ENCODE results near the gene IFNK. TPM values are rescaled to one million over a fixed set of nuclear protein-coding genes. Genes with fewer than 3 reads are reported as not detected.
A peak's percentile ranks its signal among the peaks of the same experiment; 100 is the strongest.

IFNK gene
- total RNA-seq, 1 experiment from 2014 or later = not detected

DNA sequence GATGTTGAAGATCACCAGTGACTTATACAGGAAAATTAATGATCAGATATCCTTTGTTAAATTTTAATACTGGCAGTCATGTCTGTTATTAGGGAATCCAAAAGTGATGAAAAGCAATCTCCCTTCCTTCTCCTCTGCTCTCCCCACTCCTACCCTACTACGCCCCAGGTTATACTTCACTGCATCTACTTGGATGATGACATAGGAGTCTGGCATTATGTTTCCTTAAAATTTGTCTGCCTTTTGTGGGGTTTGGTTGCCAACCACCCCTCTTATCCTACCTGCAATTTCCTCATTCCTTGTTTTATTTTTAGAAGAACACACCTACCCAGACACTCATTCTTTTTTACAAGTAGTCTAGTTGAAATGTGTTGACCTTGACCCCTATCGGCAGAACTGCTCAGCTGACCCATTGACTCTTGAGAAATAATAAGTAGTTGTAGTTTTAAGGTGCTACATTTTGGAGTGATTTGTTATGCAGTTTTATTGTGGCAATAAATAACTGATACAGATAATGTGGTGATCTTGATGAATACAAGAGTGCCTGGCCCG, 10.6 kb downstream of the IFNK start:
- intact Hi-C loops (cut with micrococcal nuclease; ENCODE audit: unreplicated experiment) = no loop called here
- no peak overlapping the region for H3K27ac Mint-ChIP-seq (ENCODE audit: unreplicated experiment)

DNA sequence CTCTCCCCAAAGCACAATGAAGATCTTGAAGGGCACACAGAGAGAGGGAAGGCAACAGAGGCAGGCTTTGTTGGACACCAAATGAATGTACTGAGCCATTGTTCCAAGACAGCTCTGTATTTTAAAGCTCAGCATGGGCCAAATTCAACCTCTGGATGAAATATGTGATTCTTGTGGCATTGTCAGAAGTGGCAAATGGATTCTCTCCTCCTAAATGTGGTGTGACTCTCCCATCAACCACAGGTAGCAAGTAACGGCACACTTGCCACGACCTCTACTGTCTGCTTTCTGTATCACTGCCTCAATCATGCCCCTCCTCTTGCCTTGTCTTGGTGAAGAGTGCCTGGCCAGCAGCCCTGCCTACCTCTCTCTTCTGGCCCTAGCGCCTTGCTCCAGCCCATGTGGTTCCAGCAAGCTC, 11.6 kb downstream of the IFNK start:
- intact Hi-C loops (cut with micrococcal nuclease; ENCODE audit: unreplicated experiment) = no loop called here
- Mint-ChIP-seq H3K4me3 (ENCODE audit: low read depth, unreplicated experiment) (no peak overlapping the region), H3K4me1 (ENCODE audit: low read depth, unreplicated experiment) (peaks cover 40% of the 10 kb centered on the region), H3K27ac (ENCODE audit: unreplicated experiment) (no peak overlapping the region), H3K36me3 (ENCODE audit: insufficient read depth, unreplicated experiment) (no peaks in the 10 kb centered on the region), H3K9me3 (ENCODE audit: low read depth, unreplicated experiment) (no peaks in the 10 kb centered on the region), H3K27me3 (ENCODE audit: unreplicated experiment) (no peaks in the 10 kb centered on the region)
- CTCF ChIA-PET = no interaction called here
- TF ChIP-seq, protein P1, sequence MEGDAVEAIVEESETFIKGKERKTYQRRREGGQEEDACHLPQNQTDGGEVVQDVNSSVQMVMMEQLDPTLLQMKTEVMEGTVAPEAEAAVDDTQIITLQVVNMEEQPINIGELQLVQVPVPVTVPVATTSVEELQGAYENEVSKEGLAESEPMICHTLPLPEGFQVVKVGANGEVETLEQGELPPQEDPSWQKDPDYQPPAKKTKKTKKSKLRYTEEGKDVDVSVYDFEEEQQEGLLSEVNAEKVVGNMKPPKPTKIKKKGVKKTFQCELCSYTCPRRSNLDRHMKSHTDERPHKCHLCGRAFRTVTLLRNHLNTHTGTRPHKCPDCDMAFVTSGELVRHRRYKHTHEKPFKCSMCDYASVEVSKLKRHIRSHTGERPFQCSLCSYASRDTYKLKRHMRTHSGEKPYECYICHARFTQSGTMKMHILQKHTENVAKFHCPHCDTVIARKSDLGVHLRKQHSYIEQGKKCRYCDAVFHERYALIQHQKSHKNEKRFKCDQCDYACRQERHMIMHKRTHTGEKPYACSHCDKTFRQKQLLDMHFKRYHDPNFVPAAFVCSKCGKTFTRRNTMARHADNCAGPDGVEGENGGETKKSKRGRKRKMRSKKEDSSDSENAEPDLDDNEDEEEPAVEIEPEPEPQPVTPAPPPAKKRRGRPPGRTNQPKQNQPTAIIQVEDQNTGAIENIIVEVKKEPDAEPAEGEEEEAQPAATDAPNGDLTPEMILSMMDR (IDR thresholded peaks at IDR 0.05; ENCODE audit: unreplicated experiment) = no peak
- peak; percentile 16 for DNase-seq
- BruUV-seq (replicated peaks) = no TSS peak

More for the DNA sequence above, 10.6 kb downstream of the IFNK start:
- CTCF ChIA-PET = no interaction called here
- DNase-seq = no peak
- Mint-ChIP-seq H3K4me1 (ENCODE audit: low read depth, unreplicated experiment) (peaks cover 34% of the 10 kb centered on the region), H3K27me3 (ENCODE audit: unreplicated experiment) (no peaks in the 10 kb centered on the region), H3K9me3 (ENCODE audit: low read depth, unreplicated experiment) (no peaks in the 10 kb centered on the region), H3K4me3 (ENCODE audit: low read depth, unreplicated experiment) (no peak overlapping the region), H3K36me3 (ENCODE audit: insufficient read depth, unreplicated experiment) (no peaks in the 10 kb centered on the region)
- TF ChIP-seq, protein P1 (IDR thresholded peaks at IDR 0.05; ENCODE audit: unreplicated experiment) = no peak
- no TSS peak for BruUV-seq (replicated peaks)

DNA sequence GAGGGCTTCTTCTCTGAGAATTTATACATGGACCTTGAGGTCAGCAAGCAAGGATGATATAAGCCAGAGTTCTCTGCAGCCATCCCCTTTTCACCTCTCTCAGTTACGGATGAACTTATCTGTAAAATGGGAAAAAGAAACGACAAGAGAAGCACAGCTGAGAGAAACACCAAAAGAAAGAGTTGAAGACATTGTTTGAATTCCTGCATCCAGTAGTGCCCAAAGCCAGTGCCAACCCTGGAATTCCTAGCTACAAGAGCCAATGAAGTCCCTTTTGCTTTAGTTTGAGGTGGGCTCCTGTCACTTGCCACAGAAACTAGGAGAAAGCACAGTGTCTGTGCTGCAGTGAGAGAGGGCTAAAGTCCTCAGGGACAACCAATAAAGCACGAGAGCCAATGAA, 12.1 kb downstream of the IFNK start:
- Mint-ChIP-seq H3K27me3 (ENCODE audit: unreplicated experiment) (no peaks in the 10 kb centered on the region), H3K36me3 (ENCODE audit: insufficient read depth, unreplicated experiment) (no peaks in the 10 kb centered on the region), H3K4me1 (ENCODE audit: low read depth, unreplicated experiment) (peaks cover 40% of the 10 kb centered on the region), H3K4me3 (ENCODE audit: low read depth, unreplicated experiment) (no peak overlapping the region), H3K27ac (ENCODE audit: unreplicated experiment) (no peak overlapping the region), H3K9me3 (ENCODE audit: low read depth, unreplicated experiment) (no peaks in the 10 kb centered on the region)
- CTCF ChIA-PET = no interaction called here
- TF ChIP-seq, protein P1 (IDR thresholded peaks at IDR 0.05; ENCODE audit: unreplicated experiment) = no peak
- intact Hi-C loops (cut with micrococcal nuclease; ENCODE audit: unreplicated experiment) = no loop called here
- BruUV-seq (replicated peaks) = no TSS peak
- DNase-seq = no peak

DNA sequence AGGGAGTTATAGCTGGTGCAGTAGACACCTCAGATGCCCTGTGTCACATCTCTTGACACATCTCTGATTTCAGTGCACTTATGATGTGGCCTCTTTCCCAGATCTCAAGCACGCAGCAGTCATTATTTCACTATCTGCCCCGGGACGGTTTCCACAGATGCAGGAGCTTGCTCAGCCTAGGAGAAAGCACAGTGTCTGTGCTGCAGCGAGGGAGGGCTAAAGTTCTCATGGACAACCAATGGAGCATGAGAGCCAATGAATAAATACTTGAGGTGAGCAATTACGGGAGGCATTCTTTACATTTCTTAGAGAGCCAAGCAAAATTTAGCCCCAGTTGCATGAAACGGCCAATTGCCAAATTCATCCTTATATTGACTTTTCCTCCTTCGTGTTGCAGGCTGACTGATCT, 12.9 kb downstream of the IFNK start:
- no peaks in the 10 kb centered on the region for H3K36me3 Mint-ChIP-seq (ENCODE audit: insufficient read depth, unreplicated experiment)
- no peaks in the 10 kb centered on the region for H3K9me3 Mint-ChIP-seq (ENCODE audit: low read depth, unreplicated experiment)
- H3K4me3 Mint-ChIP-seq (ENCODE audit: low read depth, unreplicated experiment) = no peak overlapping the region
- H3K4me1 Mint-ChIP-seq (ENCODE audit: low read depth, unreplicated experiment) = peaks cover 40% of the 10 kb centered on the region
- no TSS peak for BruUV-seq (replicated peaks)
- CTCF ChIA-PET = interaction anchor here (0.8 kb wide), 1 partner anchor 38 kb away, joined by 3 read pairs; no protein-coding TSS in a partner anchor
- TF ChIP-seq, protein P1 (IDR thresholded peaks at IDR 0.05; ENCODE audit: unreplicated experiment) = no peak
- no peak for DNase-seq
- no peak overlapping the region for H3K27ac Mint-ChIP-seq (ENCODE audit: unreplicated experiment)
- intact Hi-C loops (cut with micrococcal nuclease; ENCODE audit: unreplicated experiment) = no loop called here
- no peaks in the 10 kb centered on the region for H3K27me3 Mint-ChIP-seq (ENCODE audit: unreplicated experiment)

Measured in Calu3 (cell line).